Measurements from ENCODE around the gene SPX.

Gene SPX

GRCh38 chr12:21538061-21538653 is 12.1 kb downstream of the SPX start:
- no peak for DNase-seq (ENCODE audit: low spot score)

DNA sequence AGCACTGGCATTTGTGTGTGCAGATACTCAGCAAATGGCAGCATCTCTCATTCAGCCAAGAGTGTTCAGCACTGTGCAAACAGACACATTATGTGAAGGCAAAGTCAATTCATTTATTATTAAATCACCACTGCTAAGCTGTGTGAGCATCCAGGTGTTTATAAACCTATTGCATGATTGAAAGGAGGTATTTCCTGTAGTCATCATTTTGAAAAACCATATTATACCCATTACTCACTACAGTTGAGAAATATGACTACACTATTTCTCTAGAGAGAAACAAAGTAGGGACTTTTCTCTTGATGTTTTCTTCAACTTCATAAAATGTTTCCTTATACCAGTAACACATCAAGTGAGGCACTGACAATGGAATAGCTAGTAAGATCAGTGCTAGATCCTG is 13.7 kb downstream of the SPX start:
- DNase-seq (ENCODE audit: low spot score): no peak

DNA sequence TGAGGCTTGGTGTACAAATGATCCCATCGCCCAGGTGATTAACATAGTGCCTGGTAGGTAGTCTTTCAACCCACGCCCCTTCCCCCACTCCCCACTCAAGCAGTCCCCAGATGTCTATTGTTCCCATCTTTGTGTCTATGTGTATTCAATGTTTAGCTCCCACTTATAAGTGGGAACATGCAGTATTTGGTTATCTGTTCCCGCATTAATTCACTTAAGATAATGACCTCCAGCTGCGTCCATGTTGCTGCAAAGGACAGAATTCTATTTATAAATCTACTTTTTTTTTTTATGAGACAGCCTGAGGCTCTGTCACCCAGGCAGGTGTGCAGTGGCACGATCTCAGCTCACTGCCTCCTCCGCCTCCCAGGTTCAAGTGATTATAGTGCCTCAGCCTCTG is 15.7 kb downstream of the SPX start:
- no peak for DNase-seq (ENCODE audit: low spot score)

GRCh38 chr12:21542403-21542802 is 16.3 kb downstream of the SPX start:
- no peak for DNase-seq (ENCODE audit: low spot score)

DNA sequence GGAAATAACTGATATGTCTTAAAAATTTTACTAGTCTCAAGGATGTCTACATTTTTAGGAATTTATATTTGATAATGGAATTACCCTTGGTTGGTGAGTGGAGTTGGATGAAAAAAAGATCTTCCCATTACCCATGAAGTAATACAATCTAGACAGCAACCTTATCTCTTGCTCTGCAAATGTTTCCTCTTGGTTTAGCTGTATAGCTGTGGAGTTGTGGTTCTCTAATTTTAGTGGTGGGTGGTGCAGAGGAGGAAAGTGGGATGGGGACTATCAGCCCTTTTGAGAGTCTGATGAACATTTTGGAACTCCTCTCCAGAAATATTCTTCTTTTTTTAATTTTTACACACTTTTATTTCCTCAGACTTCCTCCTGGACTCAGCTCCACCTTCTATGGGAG is 17.1 kb downstream of the SPX start:
- DNase-seq (ENCODE audit: low spot score): no peak

- DNase-seq (ENCODE audit: low spot score): no peak
These were observed 19.5 kb downstream of the SPX start for GRCh38 chr12:21545557-21545956.

DNA sequence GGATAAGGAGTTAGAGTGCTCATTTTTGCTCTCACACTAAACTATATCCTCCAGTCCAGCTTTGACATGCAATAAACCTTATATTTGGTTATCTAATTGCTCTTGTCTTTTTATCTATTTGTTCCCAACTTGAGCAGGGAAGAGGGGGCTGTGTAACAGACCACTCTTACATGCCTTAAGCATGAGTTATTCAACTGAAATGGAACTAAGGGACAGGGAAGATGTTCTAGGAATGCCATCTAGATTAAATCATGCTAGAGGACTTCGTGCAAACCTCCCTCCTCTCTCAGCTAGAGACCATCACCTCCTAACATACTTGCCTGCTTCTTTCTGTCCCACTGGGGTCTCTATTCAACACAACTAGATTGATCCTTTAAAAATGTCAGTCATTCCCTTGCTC is 20.6 kb downstream of the SPX start:
- DNase-seq (ENCODE audit: low spot score): no peak

DNA sequence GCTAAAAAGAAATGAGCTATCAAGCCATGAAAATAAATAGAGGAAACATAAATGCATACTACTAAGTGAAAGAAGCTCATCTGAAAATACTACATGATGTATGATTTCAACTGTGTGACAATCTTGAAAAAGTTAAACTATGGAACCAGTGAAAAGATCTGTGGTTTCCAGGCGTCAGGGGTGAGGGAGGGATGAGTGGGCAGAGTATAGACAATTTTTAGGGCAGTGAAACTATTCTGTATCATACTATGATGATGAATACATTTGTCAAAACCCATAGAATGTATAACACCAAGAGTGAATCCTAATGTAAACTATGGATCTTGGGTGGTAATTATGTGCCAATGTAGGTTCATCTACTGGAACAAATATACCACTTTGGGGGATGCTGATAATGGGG is 21.3 kb downstream of the SPX start:
- DNase-seq (ENCODE audit: low spot score): no peak

DNA sequence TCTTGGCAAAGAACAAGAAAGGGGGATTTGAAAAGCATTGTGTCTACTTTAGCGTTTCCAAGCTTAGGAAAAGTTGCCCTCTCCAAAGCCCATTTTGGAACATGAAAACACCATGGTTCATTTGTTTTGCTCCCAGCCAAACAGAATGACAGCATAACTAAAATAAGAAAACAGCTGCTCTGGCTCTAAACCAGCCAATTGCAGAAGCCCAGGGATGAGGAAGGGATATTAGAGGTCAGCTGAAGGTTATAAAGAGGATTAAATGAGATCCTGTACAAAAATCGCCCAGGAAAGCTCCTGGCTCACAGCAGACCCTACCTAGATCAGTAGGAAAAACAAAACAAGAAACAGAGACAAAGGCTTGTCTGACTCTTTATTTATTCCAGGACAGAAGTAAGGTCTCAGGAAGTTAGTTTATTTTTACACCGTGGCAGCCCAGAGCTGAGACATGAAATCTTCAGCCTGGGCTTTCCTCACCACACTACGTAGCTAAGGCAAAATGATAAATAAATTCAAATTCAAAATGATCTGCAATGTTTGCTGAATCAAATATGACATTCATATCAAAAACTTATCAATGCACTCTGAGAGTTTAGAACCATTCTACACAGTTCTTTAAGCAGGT is 25.9 kb downstream of the SPX start:
- DNase-seq (ENCODE audit: low spot score): no peak

DNA sequence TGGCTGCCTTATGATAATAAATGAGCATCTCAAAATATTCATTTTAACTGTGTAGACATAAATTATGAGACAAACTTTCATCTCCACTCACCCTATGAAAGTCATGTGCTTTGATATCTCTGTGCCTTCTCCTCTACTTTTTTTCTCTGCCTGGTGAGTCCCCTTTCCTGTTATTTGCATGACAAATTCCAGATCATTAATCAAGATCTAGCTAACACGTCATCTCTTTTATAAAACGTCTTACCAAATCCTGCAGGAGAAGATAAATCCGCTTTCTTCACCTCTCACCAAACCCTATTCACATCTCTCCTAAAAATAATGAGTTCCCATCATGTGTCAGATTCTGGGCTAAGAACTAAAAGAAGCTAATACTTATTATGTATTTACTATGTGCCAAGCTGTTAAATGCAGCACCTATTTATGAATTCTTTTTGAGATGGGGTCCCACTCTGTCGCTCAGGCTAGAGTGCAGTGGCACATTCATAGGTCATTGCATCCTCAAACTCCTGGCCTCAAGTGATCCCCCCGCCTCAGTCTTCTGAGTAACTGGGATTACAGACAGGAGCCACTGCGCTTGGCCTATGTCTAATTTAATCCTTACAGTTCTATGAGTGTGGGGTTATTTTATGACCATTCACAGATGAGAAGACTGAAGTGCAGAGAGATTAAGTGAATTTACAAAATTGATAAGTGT is 26.7 kb downstream of the SPX start:
- DNase-seq (ENCODE audit: low spot score): no peak

GRCh38 chr12:21553329-21553675 is 27.2 kb downstream of the SPX start:
- no peak for DNase-seq (ENCODE audit: low spot score)

GRCh38 chr12:21558100-21558679 is 32.1 kb downstream of the SPX start:
- no peak for DNase-seq (ENCODE audit: low spot score)

GRCh38 chr12:21559855-21560569 is 33.9 kb downstream of the SPX start:
- no peak for DNase-seq (ENCODE audit: low spot score)

DNA sequence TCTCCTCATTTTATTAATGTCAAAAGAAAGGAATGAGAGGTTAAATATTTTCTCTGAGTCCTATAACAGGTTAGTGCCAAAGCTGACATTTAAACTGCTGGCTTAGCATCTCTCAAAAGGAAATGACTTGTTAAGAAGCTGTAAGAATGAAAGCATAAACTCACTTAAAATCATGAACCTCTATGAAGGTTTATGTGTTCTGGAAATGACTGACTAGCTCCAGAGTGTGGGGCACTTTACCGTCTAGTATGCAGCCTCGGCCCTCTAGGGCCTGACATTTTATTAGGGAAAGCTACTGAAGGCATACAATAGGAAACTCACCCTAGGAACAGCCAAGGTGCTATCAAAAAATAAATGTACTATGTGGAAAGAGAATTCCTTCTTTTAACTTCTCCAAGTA is 35.1 kb downstream of the SPX start:
- DNase-seq (ENCODE audit: low spot score): no peak

DNA sequence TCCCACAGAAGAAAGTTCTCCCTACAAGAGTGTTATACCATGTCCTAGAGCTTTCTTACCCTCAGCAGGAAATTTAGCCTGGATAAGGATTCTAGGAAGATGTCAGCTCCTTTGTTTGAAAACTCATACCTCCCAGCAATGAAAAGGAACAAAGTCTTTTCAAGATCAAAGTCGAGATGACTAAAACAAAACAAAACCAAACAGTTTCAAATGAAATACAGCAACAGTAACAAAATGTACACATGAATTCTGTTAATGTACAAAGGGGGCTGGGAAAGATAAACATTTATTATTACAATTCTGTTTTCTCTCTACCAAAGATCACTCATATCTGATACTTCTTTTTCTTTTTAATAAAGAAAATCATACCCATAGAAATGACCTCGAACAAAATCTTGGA is 36.8 kb downstream of the SPX start:
- DNase-seq (ENCODE audit: low spot score): no peak

DNA sequence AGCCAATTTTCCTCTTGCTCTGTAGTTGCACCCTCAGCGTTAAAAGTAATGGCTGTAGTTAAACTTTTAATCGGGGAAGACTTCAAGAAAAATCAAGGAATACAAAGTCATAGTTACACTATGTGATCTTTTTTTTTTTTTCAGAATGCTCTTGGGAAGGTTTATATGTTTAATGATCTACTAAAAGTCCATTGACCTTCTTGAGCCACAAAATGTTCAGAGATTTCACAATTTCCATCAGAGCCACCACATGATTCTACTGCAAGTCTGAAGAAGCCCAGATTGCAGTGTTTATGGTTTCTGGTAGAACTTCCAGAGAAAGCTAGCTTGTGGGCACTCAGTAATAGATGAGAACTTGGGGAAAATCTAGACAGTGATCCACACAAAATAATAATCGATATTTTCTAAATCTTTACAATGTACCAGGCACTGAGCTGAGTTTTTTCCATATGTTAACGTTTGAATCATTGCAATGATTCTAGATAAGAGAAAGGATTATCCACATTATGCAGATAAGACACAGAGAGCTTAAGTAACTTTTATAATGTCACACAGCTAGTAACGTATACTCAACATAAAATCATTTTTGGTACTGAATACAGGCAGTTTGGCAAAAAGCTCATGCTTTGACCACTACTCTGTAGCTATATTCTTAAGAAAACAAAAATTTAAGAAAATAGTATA is 40.3 kb downstream of the SPX start:
- no peak for DNase-seq (ENCODE audit: low spot score)

DNA sequence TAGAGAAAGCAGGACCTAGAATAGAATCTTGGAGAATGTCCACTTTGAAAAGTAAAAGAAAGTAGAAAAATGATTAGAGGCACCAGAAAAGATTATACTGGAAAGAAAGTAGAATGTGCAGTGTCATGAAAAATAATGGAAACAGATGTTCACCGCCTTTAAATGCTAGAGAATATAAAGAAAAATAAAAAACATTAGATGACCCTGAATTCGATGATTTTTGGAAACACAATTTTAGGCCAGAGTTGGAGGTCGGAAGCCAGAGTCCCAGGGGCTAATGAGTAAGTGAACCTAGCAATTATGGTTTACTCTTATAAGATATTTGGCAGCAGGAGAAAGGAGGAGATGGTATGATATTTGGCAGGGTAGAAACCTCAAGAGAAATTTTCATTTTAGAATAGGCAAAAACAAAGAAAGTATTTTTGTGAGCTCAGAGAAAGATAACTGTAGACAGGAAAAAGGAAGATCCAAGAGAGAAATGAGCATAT is 40.9 kb downstream of the SPX start:
- no peak for DNase-seq (ENCODE audit: low spot score)

DNA sequence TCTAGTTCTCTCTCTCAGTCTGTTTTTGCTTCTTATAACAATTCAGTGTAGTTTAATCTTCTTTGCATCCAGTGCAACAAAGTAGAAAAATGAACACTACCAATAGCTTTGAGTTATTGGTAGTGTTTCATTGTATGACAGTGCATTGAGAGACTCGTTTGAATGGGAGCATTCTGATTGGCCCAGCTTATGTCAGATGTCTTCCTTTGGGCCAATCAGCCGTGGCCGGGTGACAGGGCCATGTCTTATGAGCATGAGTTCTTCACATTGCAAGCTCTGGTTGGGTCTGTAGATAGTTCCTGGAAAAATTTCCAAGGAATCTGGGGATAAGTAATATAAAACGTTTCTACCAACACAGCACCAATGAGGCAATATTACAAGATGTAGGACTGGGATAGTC is 42.0 kb downstream of the SPX start:
- no peak for DNase-seq (ENCODE audit: low spot score)

- DNase-seq (ENCODE audit: low spot score): no peak
These were observed 45.0 kb downstream of the SPX start for GRCh38 chr12:21571046-21571445.

- DNase-seq (ENCODE audit: low spot score): no peak
These were observed 47.8 kb downstream of the SPX start for GRCh38 chr12:21573733-21574358.

- DNase-seq (ENCODE audit: low spot score): no peak
These were observed 50.3 kb downstream of the SPX start for GRCh38 chr12:21576431-21576830.

- DNase-seq (ENCODE audit: low spot score): no peak
These were observed 51.4 kb downstream of the SPX start for GRCh38 chr12:21577516-21577915.

Measured in CD4-positive, alpha-beta T cell treated with Interleukin-2 at 100 ng/mL for 4 hours (primary cell).